Measurements from ENCODE around the gene WASHC2C.
"Not testable (repeated sequence)": the region's sequence is repeated elsewhere in the genome, so short reads cannot be mapped to it uniquely, and the experiment has no call there.

The WASHC2C gene

DNA sequence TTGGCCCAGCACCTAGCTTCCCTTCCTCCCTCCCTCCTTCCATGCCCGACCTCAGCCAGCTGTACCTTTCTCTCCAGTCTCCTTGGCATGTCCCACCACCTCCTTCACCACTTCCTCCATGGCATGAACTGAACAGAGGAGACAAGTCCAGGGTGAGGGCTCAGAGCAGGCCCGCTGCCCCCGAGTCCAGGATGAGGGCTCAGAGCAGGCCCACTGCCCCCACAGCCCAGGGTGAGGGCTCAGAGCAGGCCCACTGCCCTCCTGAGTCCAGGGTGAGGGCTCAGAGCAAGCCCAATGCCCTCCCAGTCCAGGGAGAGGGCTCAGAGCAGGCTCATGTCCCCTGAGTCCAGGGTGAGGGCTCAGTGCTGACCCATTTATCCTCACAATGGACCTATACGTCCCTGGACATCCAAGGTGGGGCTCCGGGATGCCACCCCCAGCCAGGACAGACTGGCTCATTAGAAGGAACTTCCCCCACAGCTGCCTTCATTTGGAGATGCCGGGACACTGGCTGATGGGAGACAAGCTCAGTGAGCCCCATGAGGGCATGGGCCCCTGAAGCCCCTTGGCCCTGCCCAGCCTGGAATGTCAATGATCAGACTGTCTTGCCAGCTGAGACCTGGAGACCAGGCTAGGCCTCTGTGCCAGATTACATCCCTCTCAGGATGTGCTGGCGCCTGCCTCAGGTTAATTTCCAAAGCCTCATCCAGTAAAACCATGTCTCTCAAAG, 90.2 kb downstream of the WASHC2C start:
- FAIRE-seq: no peak
- DNase-seq (ENCODE audit: insufficient read length): no peak
- TF ChIP-seq POLR2A (IDR thresholded peaks at IDR 0.05; ENCODE audit: low read depth, low read length) (no peak), TAF1 (IDR thresholded peaks at IDR 0.05; ENCODE audit: borderline replicate concordance, low read depth, low read length) (no peak), POLR2AphosphoS5 (IDR thresholded peaks at IDR 0.05; ENCODE audit: low read depth, low read length) (no peak)

DNA sequence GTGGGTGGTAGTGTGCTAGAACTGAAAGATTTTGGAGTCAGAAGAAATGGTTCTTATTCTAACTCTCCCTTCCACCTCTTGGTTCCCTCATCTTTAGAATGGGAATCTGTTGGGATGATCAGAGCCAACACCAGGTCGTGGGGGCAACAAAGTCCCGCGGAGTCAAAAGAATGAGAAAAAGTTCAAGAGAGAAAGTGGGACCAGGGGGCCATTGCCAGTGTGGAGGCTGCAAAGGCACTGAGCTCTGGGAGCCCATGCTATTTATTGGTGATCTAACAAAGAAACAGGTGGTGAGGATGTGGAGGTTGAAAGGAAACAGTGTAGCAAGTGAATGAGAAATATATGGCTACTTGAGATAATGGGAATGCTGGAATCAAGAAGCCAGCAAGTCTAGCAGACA, 90.8 kb downstream of the WASHC2C start:
- no peak for DNase-seq (ENCODE audit: insufficient read length)
- TF ChIP-seq POLR2AphosphoS5 (IDR thresholded peaks at IDR 0.05; ENCODE audit: low read depth, low read length) (no peak), POLR2A (IDR thresholded peaks at IDR 0.05; ENCODE audit: low read depth, low read length) (no peak), TAF1 (IDR thresholded peaks at IDR 0.05; ENCODE audit: borderline replicate concordance, low read depth, low read length) (no peak)

DNA sequence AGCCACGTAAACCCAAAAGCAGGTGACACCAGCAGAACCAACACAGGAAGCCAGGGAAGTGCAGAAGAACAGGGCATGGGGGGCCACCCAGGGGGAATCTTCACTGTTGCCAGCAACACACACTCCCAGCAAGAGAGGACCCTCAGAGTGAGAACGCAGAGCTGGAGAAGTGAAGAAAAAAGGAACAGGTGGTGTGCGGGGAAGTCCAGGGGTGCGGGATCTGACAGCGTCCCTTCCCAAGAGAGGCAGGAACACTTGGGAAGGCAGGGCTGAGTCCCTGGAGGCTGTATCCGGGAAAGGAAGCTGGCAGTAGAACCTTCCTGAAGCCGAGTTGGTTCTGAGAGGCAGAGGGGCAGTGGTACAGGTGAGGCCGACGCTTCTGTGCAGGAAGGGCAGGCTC, 92.5 kb downstream of the WASHC2C start:
- no peak for FAIRE-seq
- TF ChIP-seq TAF1 (IDR thresholded peaks at IDR 0.05; ENCODE audit: borderline replicate concordance, low read depth, low read length): no peak
- no peak for TF ChIP-seq POLR2A (IDR thresholded peaks at IDR 0.05; ENCODE audit: low read depth, low read length)
- TF ChIP-seq POLR2AphosphoS5 (IDR thresholded peaks at IDR 0.05; ENCODE audit: low read depth, low read length): no peak
- DNase-seq (ENCODE audit: insufficient read length): no peak

More for the DNA sequence above, 90.8 kb downstream of the WASHC2C start:
- FAIRE-seq: no peak

DNA sequence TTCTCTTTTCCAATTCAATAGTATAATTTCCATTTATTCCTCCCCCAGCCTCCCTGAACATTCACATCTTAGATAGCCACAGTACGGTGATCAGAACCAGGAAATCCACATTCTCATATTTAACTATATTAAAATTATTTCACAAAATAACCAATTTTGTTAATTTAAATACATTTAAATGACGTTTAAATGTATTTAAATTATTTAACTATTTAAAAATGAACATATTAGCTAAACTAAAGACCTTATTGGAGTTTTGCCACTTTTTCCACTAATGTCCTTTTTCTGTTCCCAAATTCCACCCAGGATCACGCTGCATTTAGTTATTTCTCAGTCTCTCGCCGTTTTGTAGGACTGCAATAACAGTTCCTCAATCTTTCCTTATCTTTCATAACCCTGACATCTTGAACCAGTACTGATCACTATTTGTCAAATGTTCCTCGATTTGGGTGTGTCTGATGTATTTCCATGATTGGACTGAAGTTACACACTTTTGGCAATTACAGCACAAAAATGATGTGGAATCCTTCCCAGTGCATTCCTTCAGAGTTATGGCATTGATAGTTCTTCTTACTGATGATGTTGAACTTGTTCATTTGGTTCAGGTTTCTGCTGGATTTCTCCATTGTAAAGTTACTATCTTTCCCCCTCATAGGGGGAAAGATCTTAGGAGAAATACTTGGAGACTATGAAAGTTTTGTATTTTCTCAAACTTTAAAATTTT, 93.2 kb downstream of the WASHC2C start:
- not testable (repeated sequence) for FAIRE-seq

DNA sequence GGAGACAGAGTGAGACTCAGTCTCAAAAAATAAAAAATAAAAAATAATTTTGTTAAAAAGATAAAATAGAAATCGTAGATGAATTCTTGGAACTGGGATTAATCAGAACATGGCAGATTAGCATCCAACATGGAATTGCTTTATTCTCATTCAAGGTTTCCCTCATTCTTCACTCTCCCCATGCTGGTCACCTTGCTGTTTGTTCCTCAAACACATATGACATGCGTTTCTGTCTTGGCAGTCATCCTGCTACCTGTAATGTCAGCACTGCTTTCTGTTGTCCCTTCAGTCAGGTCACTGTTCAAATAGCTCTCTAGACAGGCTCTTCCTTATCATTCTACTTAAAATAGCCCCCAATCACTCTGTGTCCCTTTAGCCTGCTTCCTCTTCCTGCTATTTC, 95.9 kb downstream of the WASHC2C start:
- not testable (repeated sequence) for DNase-seq (ENCODE audit: insufficient read length); FAIRE-seq

More for the DNA sequence above, 93.2 kb downstream of the WASHC2C start:
- DNase-seq (ENCODE audit: insufficient read length): not testable (repeated sequence)

Data from GM12892 (cell line).